PC-9 (cell line): ENCODE data around the gene DNAH11. TPM values are rescaled to one million over a fixed set of nuclear protein-coding genes. Genes with fewer than 3 reads are reported as not detected.

ENCODE experiments used
- BruUV-seq: library from RNA; stranded (reverse); fragments of 400-500 nt; replicated peaks from 2 replicates; lab custom pipeline; 2021; lab: Mats Ljungman, UMichigan
- CTCF ChIA-PET: fragments of 300-600 bp; sonication (Branson Sonifier 250); formaldehyde crosslinking; loops from one replicate; lab custom pipeline; 2022; ENCODE audit warnings: antibody characterized with exemption; lab: Charles Lee
- POLR2A ChIA-PET: fragments of 300-600 bp; sonication (Branson Sonifier 250); formaldehyde crosslinking; loops from one replicate; lab custom pipeline; 2022; ENCODE audit warnings: antibody characterized with exemption; ENCODE audit not compliant: unreplicated experiment; lab: Charles Lee
- DNase-seq, 2 experiments: peaks; one replicate each; pipeline versions ENCODE4 v3.0.0 to v3.0.0-alpha.2; 2015 to 2022; ENCODE audit warnings: mixed read lengths in 1 of 2
- H2AFZ ChIP-seq: fragments of 200-600 bp; sonication (generic); 2 replicates; pipeline ENCODE4 v1.8.1; 2017; ENCODE audit warnings: antibody characterized with exemption
- H3F3A ChIP-seq: fragments of 200-600 bp; sonication (generic); 2 replicates; pipeline ENCODE4 v1.8.1; 2017; ENCODE audit warnings: antibody characterized with exemption, mild to moderate bottlenecking, low read depth; ENCODE audit not compliant: insufficient read depth
- H3K27ac ChIP-seq: fragments of 200-600 bp; sonication (generic); 2 replicates; pipeline ENCODE4 v1.6.1; 2016; ENCODE audit warnings: mixed run types
- H3K27me3 ChIP-seq: fragments of 200-600 bp; sonication (generic); 2 replicates; pipeline ENCODE4 v1.6.1; 2016; ENCODE audit warnings: low read depth, mixed run types; ENCODE audit not compliant: insufficient read depth
- H3K36me3 ChIP-seq: fragments of 200-600 bp; sonication (generic); 2 replicates; pipeline ENCODE4 v1.6.1; 2016; ENCODE audit warnings: low read depth, mixed run types
- H3K4me1 ChIP-seq: fragments of 200-600 bp; sonication (generic); replicated peaks from 2 replicates; pipeline ENCODE4 v1.6.1; 2016; ENCODE audit warnings: mixed run types; ENCODE audit not compliant: insufficient read depth
- H3K4me2 ChIP-seq: fragments of 200-600 bp; sonication (generic); 2 replicates; pipeline ENCODE4 v1.6.1; 2017; ENCODE audit warnings: mixed run types
- H3K4me3 ChIP-seq: fragments of 200-600 bp; sonication (generic); 2 replicates; pipeline ENCODE4 v1.6.1; 2016; ENCODE audit warnings: mixed run types
- H3K79me2 ChIP-seq: fragments of 200-600 bp; sonication (generic); 2 replicates; pipeline ENCODE4 v1.6.1; 2017; ENCODE audit warnings: low read depth, mixed run types
- H3K9me2 ChIP-seq: fragments of 200-600 bp; sonication (generic); 2 replicates; pipeline ENCODE4 v1.8.1; 2017; ENCODE audit warnings: mild to moderate bottlenecking; ENCODE audit not compliant: insufficient read depth
- H3K9me3 ChIP-seq: fragments of 200-600 bp; sonication (generic); 2 replicates; pipeline ENCODE4 v1.8.1; 2016; ENCODE audit warnings: low read depth; ENCODE audit not compliant: insufficient read depth
- H4K20me1 ChIP-seq: fragments of 200-600 bp; sonication (generic); 2 replicates; pipeline ENCODE4 v1.8.1; 2017; ENCODE audit not compliant: insufficient read depth
- EZH2 ChIP-seq: fragments of 200-600 bp; sonication (generic); IDR thresholded peaks from 2 replicates; pipeline ENCODE4 v1.8.0; 2017; ENCODE audit warnings: antibody characterized with exemption, low read depth
- intact Hi-C: fragments of 100-400 bp; cut with micrococcal nuclease; formaldehyde crosslinking; loops from one replicate; pipeline ENCODE4 v1.10.0; 2022; ENCODE audit not compliant: unreplicated experiment
- total RNA-seq: library from RNA; stranded (reverse); gene quantifications from 2 replicates; pipeline ENCODE4 v1.2.3, GENCODE V29; 2021
- TF ChIP-seq, protein P1 (sequence below): fragments of 200-600 bp; sonication (generic); conservative IDR thresholded peaks from 2 replicates; pipeline ENCODE4 v1.6.1; 2017; ENCODE audit warnings: mixed run types, antibody characterized with exemption, mild to moderate bottlenecking, moderate library complexity

Gene DNAH11
- total RNA-seq, 1 experiment from 2014 or later = not detected

DNA sequence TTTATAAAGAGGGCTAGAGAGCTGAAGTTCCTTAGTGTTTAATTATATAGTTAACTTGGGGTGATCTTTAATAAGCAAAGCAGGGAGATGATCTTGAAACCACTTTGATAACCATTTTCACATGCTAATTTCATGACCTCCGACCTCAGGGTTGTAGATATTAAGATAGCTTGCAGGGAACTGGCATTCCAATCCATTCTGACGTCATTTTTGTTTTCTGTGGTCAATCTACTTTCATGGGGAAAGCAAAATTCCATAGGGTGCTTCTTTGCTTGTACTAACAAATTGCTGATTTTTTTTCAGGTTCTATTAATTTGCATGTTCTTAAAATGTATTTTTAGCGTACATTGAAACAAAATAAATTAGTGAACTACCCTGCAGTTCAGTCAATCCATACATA, 263.5 kb downstream of the DNAH11 start:
- Histone ChIP-seq H3K36me3 (no peaks in the 10 kb centered on the region), H3K4me3 (no peak overlapping the region), H3K27ac (no peak overlapping the region), H3K79me2 (no peaks in the 10 kb centered on the region), H4K20me1 (no peaks in the 10 kb centered on the region), H2AFZ (no peak overlapping the region), H3K27me3 (peaks cover 68% of the 10 kb centered on the region), H3K9me3 (no peaks in the 10 kb centered on the region; the same call in 1 of the 2 replicates), H3K4me1 (no peaks in the 10 kb centered on the region), H3F3A (no peaks in the 10 kb centered on the region), H3K4me2 (no peak overlapping the region), H3K9me2 (no peaks in the 10 kb centered on the region)
- DNase-seq = no peak
- ChIA-PET CTCF (no interaction called here), POLR2A (no interaction called here)
- no peak for TF ChIP-seq EZH2
- TF ChIP-seq, protein P1, sequence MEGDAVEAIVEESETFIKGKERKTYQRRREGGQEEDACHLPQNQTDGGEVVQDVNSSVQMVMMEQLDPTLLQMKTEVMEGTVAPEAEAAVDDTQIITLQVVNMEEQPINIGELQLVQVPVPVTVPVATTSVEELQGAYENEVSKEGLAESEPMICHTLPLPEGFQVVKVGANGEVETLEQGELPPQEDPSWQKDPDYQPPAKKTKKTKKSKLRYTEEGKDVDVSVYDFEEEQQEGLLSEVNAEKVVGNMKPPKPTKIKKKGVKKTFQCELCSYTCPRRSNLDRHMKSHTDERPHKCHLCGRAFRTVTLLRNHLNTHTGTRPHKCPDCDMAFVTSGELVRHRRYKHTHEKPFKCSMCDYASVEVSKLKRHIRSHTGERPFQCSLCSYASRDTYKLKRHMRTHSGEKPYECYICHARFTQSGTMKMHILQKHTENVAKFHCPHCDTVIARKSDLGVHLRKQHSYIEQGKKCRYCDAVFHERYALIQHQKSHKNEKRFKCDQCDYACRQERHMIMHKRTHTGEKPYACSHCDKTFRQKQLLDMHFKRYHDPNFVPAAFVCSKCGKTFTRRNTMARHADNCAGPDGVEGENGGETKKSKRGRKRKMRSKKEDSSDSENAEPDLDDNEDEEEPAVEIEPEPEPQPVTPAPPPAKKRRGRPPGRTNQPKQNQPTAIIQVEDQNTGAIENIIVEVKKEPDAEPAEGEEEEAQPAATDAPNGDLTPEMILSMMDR = no peak
- intact Hi-C loops = no loop called here
- no TSS peak for BruUV-seq

DNA sequence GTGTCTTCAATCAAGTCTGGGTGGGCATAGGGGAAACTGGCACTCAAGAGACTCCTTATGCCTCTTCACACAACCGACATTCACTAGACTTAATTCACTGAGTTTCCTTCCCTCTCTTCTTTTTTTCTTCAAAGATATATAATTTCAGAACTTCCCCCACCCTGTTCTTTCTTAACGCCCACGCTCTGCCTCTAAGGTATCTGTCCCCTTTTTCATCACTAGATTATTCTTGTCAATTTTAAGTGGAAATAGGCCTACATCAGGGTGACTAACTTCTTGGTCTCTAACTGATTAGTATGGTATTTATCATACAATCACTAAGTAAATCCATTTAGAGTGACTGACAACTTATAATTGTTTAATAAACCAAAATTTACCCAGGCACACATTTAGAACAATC, 276.2 kb downstream of the DNAH11 start:
- no peaks in the 10 kb centered on the region for H4K20me1 ChIP-seq
- H2AFZ ChIP-seq = no peak overlapping the region
- ChIA-PET POLR2A (no interaction called here), CTCF (no interaction called here)
- no peaks in the 10 kb centered on the region for H3K27me3 ChIP-seq
- intact Hi-C loops = no loop called here
- H3K9me3 ChIP-seq = no peaks in the 10 kb centered on the region
- no peak for DNase-seq
- no peaks in the 10 kb centered on the region for H3F3A ChIP-seq
- H3K27ac ChIP-seq = no peak overlapping the region
- H3K79me2 ChIP-seq = no peaks in the 10 kb centered on the region
- TF ChIP-seq, protein P1 = no peak
- no peak for TF ChIP-seq EZH2
- no peaks in the 10 kb centered on the region for H3K36me3 ChIP-seq
- no peaks in the 10 kb centered on the region for H3K4me1 ChIP-seq
- no peaks in the 10 kb centered on the region for H3K9me2 ChIP-seq
- no peak overlapping the region for H3K4me2 ChIP-seq
- H3K4me3 ChIP-seq = no peak overlapping the region
- BruUV-seq = no TSS peak

DNA sequence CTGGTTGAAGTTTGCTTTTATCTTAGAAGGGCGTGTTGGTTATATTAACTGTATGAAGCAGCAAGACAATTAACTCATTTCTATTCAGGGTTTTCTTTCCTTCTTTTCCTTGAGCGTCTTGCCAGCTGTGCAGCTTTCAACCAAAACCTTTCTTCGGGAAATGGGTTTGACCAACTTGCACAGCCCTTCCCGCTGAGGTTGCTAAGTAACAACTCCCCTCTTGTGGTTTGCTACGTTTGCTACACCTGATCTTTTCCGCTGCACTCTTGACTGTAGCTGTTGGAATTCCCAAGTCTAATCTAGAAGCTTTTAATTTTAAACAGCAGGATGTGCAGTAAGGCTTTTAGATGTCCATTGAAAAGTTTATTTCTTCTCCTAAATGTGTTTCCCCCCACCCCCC, 286.0 kb downstream of the DNAH11 start:
- intact Hi-C loops = no loop called here
- Histone ChIP-seq H3K4me2 (no peak overlapping the region), H3K27ac (no peak overlapping the region), H3K4me3 (no peak overlapping the region), H3K27me3 (peaks cover 4% of the 10 kb centered on the region; the same call in 1 of the 2 replicates), H4K20me1 (no peaks in the 10 kb centered on the region), H2AFZ (no peak overlapping the region), H3K79me2 (no peaks in the 10 kb centered on the region), H3F3A (no peaks in the 10 kb centered on the region), H3K9me2 (no peaks in the 10 kb centered on the region), H3K9me3 (no peaks in the 10 kb centered on the region), H3K4me1 (no peaks in the 10 kb centered on the region), H3K36me3 (no peaks in the 10 kb centered on the region)
- POLR2A ChIA-PET = no interaction called here
- DNase-seq = no peak
- BruUV-seq = no TSS peak
- CTCF ChIA-PET = no interaction called here
- TF ChIP-seq, protein P1 = no peak
- no peak for TF ChIP-seq EZH2
